Astrocyte (in vitro differentiated cells and primary cell): Measurements from ENCODE around the gene GRK5.

Source experiments
- EZH2 ChIP-seq: IDR thresholded peaks from 2 replicates; pipeline ENCODE4 v1.6.1; 2012; ENCODE audit warnings: mild to moderate bottlenecking, low read length, inconsistent platforms; ENCODE audit not compliant: insufficient read depth
- TF ChIP-seq, protein P1 (sequence below): IDR thresholded peaks from 2 replicates; pipeline ENCODE4 v1.5.1; 2011; ENCODE audit warnings: low read depth, mild to moderate bottlenecking, inconsistent platforms, low read length, moderate library complexity; ENCODE audit not compliant: insufficient read depth

- TF ChIP-seq, protein P1, sequence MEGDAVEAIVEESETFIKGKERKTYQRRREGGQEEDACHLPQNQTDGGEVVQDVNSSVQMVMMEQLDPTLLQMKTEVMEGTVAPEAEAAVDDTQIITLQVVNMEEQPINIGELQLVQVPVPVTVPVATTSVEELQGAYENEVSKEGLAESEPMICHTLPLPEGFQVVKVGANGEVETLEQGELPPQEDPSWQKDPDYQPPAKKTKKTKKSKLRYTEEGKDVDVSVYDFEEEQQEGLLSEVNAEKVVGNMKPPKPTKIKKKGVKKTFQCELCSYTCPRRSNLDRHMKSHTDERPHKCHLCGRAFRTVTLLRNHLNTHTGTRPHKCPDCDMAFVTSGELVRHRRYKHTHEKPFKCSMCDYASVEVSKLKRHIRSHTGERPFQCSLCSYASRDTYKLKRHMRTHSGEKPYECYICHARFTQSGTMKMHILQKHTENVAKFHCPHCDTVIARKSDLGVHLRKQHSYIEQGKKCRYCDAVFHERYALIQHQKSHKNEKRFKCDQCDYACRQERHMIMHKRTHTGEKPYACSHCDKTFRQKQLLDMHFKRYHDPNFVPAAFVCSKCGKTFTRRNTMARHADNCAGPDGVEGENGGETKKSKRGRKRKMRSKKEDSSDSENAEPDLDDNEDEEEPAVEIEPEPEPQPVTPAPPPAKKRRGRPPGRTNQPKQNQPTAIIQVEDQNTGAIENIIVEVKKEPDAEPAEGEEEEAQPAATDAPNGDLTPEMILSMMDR: no peak
- TF ChIP-seq EZH2: no peak
Measured at GRCh38 chr10:119445935-119446317, 238.6 kb downstream of the GRK5 start.
